ENCODE results near the gene MAD2L2.

The MAD2L2 gene

DNA sequence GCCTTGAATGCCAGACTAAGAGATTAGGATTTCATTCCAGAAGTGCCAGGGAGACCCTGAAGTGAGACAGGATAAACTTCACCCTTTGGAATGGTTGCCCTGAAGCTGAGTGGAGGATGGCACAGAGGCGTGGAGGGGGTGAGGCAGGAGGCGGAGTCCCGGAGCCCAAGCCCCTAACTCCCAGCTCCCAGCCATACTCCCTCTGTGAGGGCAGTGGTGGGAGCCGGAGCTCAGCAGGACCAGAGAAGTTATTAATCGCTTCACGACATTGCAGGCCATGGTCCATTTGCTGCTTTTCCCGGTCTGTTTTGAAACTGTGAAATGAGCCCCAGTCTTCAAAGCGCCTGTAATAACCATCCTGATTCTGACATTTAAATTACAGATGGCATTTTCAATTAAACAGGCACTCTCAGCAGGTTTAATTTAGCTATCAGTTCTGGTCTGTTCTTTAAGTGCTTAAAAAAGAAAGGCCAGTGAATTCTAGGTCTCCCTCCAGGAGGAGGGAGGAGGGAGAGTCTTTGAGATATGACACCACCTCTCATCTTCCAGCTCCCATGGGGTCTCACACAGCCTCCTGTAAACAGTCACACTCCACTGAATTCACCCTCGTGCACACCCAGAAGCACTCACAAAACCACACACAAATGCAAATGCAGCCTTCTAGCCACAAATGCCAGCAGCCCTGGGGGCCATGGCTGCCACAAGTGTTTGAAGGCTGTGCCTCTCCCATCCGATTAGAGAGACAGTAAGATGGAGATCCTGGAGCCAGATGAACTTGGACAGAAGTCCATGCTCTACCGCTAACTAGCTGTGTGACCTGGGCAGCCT, 46.4 kb downstream of the MAD2L2 start:
- Mint-ChIP-seq H3K4me3 (no peak overlapping the region), H3K36me3 (ENCODE audit: low read depth) (no peaks in the 10 kb centered on the region), H3K27ac (no peak overlapping the region), H3K27me3 (peaks cover 22% of the 10 kb centered on the region), H3K9me3 (no peaks in the 10 kb centered on the region), H3K4me1 (ENCODE audit: low read depth) (no peaks in the 10 kb centered on the region)
- intact Hi-C loops (cut with micrococcal nuclease), result no loop called here

DNA sequence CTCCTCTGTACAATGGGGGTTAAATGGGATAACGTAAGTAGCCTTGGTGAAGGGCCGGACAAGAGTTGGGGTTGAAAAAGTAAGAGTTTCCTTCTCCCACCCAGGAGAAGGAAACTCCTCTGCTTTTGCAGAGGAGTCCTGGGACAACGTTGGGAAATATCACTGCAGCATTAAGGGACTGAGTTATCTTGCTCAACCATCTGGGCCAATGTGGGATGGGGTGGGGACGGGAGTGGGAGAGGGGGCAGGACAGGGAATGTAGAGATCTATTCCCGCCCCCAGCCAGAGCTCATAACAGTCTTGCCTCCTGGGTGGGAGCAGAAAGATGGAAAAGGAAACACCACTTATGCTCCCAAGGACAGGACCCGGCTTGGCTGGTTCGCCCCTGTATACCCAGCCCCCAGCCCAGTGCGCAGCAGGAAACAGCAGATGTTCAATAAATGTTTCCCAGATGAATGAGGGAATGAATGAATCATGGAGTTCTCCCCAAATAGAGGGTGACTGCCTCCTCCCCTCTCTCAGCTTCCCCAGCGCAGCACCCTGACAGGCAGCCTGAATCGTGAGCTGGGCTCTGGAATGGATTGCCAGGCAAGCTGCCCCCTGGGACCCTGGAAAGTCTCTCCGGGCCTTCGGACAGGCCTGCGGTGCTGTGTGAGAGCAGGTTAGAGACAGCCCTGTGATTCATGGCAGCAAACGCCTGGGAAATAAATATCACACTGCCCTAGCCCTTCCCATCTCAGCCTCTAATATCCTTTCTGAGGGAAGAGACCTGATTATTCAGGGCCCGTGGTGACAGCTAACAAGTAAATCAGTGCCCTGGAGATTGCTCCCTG, 51.5 kb downstream of the MAD2L2 start:
- H3K27me3 Mint-ChIP-seq, result peaks cover 20% of the 10 kb centered on the region
- intact Hi-C loops (cut with micrococcal nuclease), result no loop called here
- no peak overlapping the region for H3K27ac Mint-ChIP-seq
- no peaks in the 10 kb centered on the region for H3K4me1 Mint-ChIP-seq (ENCODE audit: low read depth)
- H3K4me3 Mint-ChIP-seq, result no peak overlapping the region
- H3K9me3 Mint-ChIP-seq, result no peaks in the 10 kb centered on the region
- H3K36me3 Mint-ChIP-seq (ENCODE audit: low read depth), result no peaks in the 10 kb centered on the region

DNA sequence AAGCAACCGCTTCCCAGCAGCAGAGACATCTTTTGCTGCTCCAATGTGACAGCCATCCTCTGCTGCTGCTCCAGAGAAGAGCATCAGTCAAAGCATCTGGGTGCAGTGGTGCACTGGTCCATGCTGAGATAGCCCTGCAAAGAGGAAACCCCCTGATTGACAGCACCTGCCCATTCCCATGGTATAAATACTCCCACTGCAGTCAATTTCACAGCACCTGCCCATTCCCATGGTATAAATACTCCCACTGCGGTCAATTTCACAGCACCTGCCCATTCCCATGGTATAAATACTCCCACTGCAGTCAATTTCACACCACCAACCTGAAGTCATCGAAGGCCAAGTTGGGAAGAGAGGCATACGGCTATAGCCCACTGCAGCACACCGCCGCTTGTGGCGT, 52.2 kb downstream of the MAD2L2 start:
- intact Hi-C loops (cut with micrococcal nuclease), result no loop called here
- Mint-ChIP-seq H3K4me3 (no peak overlapping the region), H3K27ac (no peak overlapping the region), H3K4me1 (ENCODE audit: low read depth) (no peaks in the 10 kb centered on the region), H3K36me3 (ENCODE audit: low read depth) (no peaks in the 10 kb centered on the region), H3K9me3 (no peaks in the 10 kb centered on the region), H3K27me3 (peaks cover 20% of the 10 kb centered on the region)

DNA sequence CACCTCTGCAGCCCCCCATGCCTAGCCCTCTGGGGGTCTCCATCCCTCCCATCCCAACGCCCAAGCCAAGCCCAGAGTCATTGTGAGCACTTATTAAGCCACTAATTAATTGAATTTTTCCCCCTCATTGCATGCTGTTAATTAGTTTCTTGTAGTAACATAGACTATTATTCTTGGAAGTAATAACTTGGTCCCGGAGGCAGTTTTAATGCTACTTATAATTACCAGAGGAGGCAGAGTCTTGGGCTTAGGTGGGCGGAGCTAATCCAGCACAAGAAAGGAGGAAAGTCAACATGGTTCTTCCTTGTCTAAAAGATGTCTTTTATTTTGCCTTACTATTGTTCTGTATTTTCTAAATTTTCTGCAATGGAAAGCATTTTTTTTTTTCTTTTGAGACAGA, 54.4 kb downstream of the MAD2L2 start:
- Mint-ChIP-seq H3K4me3 (no peak overlapping the region), H3K4me1 (ENCODE audit: low read depth) (no peaks in the 10 kb centered on the region), H3K36me3 (ENCODE audit: low read depth) (no peaks in the 10 kb centered on the region), H3K27ac (no peak overlapping the region), H3K27me3 (peaks cover 20% of the 10 kb centered on the region), H3K9me3 (no peaks in the 10 kb centered on the region)
- intact Hi-C loops (cut with micrococcal nuclease), result no loop called here

Data from dendritic cell treated with granulocyte-macrophage colony-stimulating factor and Interleukin-4, amounts not matched to agents 40 ng/mL and 50 ng/mL, for 4 days (primary cell).